Thymus (tissue), 14 donors: ENCODE measurements around the gene TMEM94. TPM values are rescaled to one million over a fixed set of nuclear protein-coding genes. Genes with fewer than 3 reads are reported as not detected.

Source experiments
- DNase-seq, 9 donors: peaks; one replicate each; pipeline ENCODE4 v3.0.0-alpha.2; 2013; ENCODE audit warnings: low spot score in 9 of 9, low read depth in 6 of 9, missing footprints in 1 of 9
- H3K27ac ChIP-seq, 2 donors: one replicate each; pipeline ENCODE4 v1.5.1; 2013; ENCODE audit warnings: control low read depth in 1 of 2, low read depth in 1 of 2, low read length in 1 of 2, mild to moderate bottlenecking in 1 of 2, moderate library complexity in 1 of 2
- H3K27me3 ChIP-seq, 2 donors: one replicate each; pipeline ENCODE4 v1.5.1; 2013; ENCODE audit warnings: low read length in 1 of 2; ENCODE audit not compliant: control insufficient read depth in 2 of 2, insufficient read depth in 1 of 2
- H3K36me3 ChIP-seq, 2 donors: one replicate each; pipeline ENCODE4 v1.5.1; 2013; ENCODE audit warnings: low read length in 1 of 2, mild to moderate bottlenecking in 1 of 2, moderate library complexity in 1 of 2; ENCODE audit not compliant: control insufficient read depth in 2 of 2, insufficient read depth in 2 of 2
- H3K4me1 ChIP-seq, 2 donors: one replicate each; pipeline ENCODE4 v1.5.1; 2013; ENCODE audit warnings: low read length in 2 of 2; ENCODE audit not compliant: control insufficient read depth in 2 of 2, insufficient read depth in 2 of 2
- H3K4me3 ChIP-seq, 2 donors: one replicate each; pipeline ENCODE4 v1.5.1; 2013; ENCODE audit warnings: low read length in 2 of 2, control low read depth in 1 of 2, mild to moderate bottlenecking in 1 of 2
- H3K9me3 ChIP-seq, 2 donors: one replicate each; pipeline ENCODE4 v1.5.1; 2013; ENCODE audit warnings: low read length in 1 of 2, mild to moderate bottlenecking in 1 of 2; ENCODE audit not compliant: control insufficient read depth in 2 of 2, insufficient read depth in 1 of 2
- WGBS: extraction: QIAGEN DNeasy Blood & Tissue Kit; methylation state at CpG from one replicate; pipeline ENCODE4 v1.1.7; 2013; 5-methylcytosine and 5-hydroxymethylcytosine counted together
- long read RNA-seq, 10 donors: transcript quantifications; one replicate each; lab custom pipeline, GENCODE V29; 2026
- polyA plus RNA-seq: library from polyadenylated mRNA; stranded (reverse); fragments of 200-250 nt; gene quantifications from one replicate; pipeline ENCODE4 v1.2.3, GENCODE V29; 2013
- total RNA-seq: library from RNA; stranded (reverse); fragments of 120-200 nt; gene quantifications from one replicate; pipeline ENCODE4 v1.2.4, GENCODE V29; 2013
- donor health status: healthy.

The TMEM94 gene
- 16.1 TPM for total RNA-seq
- 64.5 TPM for polyA plus RNA-seq
- long read RNA-seq, donor 1 = 0 reads
- long read RNA-seq, donor 2 = 0 reads
- long read RNA-seq, donor 3, full-length matches to known transcripts = 1 of 9 reads
- long read RNA-seq, donor 3, partial matches to known transcripts = 8 of 9 reads
- long read RNA-seq, donor 3, other reads (novel, unspliced or antisense) = 0 of 9 reads
- long read RNA-seq, donor 4, partial matches to known transcripts = 5 of 6 reads
- long read RNA-seq, donor 4, other reads (novel, unspliced or antisense) = 0 of 6 reads
- long read RNA-seq, donor 5, full-length matches to known transcripts = 2 of 16 reads
- long read RNA-seq, donor 5, partial matches to known transcripts = 14 of 16 reads
- long read RNA-seq, donor 5, other reads (novel, unspliced or antisense) = 0 of 16 reads
- long read RNA-seq, donor 6, partial matches to known transcripts = 0 of 1 reads
- long read RNA-seq, donor 6, other reads (novel, unspliced or antisense) = 0 of 1 reads
- long read RNA-seq, donor 7, partial matches to known transcripts = 0 of 1 reads
- long read RNA-seq, donor 7, other reads (novel, unspliced or antisense) = 0 of 1 reads
- long read RNA-seq, donor 8, partial matches to known transcripts = 0 of 1 reads
- long read RNA-seq, donor 8, other reads (novel, unspliced or antisense) = 0 of 1 reads
- long read RNA-seq, donor 9, partial matches to known transcripts = 0 of 1 reads
- long read RNA-seq, donor 9, other reads (novel, unspliced or antisense) = 0 of 1 reads
- long read RNA-seq, donor 10, partial matches to known transcripts = 5 of 7 reads
- long read RNA-seq, donor 10, other reads (novel, unspliced or antisense) = 0 of 7 reads

DNA sequence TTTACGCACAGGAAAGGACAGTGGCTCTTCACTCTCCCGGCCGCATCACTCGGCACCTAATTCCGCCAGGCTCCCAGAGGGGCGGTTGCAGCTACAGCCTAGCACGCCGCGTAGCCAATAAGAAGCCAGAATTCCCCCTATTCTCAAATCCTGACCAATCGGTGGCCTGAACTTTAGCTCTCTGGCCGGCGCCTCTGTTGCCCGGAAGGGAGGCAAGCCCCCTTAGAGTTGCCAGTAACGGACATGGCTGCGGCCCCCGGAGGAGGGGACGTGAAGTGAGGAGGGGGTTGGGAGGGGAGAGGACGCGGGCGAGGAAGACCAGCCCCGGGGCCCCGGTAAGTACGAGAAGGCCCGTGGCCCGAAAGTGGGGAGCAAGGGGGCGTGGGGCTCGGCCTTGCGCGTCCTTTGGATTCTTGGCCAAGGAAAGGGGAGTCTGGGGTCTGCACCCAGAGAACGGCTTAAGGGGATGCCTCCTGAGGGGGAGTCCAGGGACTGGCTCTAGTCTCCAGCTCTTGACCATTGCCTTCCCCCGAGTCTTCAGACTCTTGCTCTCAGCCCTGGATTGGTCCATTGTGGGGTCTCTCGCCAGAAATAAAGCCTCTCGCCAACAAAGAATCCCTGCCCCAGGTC, at the start of gene TMEM94:
Gene TMEM94 (plus strand): TSS at position 219 of the 630 bp plus-strand sequence. CDS start 15,271 bp downstream, outside the sequence.
- H3K36me3 ChIP-seq = no peaks in the 10 kb centered on the region
- WGBS = under 1% methylated on average over 33 of the region's 33 CpGs
- peak; percentile 92 to 99 (median 96) for DNase-seq

DNA sequence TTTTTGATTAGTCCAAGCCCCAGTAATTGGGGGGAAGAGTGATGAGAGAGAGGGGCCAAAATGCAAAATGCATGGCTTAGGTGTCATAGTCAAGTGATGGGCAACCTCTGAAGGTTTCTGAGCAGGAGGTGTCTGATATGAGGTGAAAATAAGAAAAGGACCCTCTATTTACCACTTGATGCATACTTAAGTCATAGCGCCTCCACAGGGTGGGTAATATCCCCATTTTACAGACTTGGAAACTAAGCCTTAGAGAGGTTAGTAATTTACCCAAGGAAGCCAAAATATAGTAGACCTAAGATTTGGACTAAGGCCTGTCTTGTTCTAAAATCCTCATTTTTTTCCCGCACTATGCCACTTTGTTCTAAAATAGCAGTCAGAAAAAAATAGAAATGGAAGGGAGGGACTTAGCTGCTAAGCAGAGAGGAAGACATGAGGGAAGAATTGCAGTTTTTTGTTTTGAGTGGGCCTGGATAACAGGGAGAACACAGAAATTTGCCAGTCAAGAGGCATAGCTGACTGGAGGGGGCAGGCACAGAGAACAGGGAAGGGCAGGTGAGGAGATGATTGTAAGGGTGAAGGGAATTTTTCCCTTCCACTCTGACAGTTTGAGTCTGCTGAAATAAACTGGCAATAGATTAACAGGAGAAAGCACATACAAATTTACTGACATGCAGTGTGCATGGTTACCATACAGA, 48.6 kb upstream of the TMEM94 start:
- Histone ChIP-seq H3K27ac (no peak overlapping the region), H3K4me1 (peaks cover 7 to 35% of the 10 kb centered on the region in 2 donors), H3K9me3 (no peaks in the 10 kb centered on the region), H3K4me3 (no peak overlapping the region), H3K27me3 (no peaks in the 10 kb centered on the region), H3K36me3 (no peaks in the 10 kb centered on the region)
- 98% methylated on average over 2 of the region's 2 CpGs for WGBS
- no peak for DNase-seq

More for the DNA sequence above, at the start of gene TMEM94:
- peak within 1 kb of the TSS; percentile 81 to 85 for H3K4me3 ChIP-seq
- no peaks in the 10 kb centered on the region for H3K9me3 ChIP-seq
- no peaks in the 10 kb centered on the region for H3K27me3 ChIP-seq
- peak within 1 kb of the TSS; percentile 61 to 84 for H3K27ac ChIP-seq
- H3K4me1 ChIP-seq = peaks cover 7 to 22% of the 10 kb centered on the region in 2 donors

DNA sequence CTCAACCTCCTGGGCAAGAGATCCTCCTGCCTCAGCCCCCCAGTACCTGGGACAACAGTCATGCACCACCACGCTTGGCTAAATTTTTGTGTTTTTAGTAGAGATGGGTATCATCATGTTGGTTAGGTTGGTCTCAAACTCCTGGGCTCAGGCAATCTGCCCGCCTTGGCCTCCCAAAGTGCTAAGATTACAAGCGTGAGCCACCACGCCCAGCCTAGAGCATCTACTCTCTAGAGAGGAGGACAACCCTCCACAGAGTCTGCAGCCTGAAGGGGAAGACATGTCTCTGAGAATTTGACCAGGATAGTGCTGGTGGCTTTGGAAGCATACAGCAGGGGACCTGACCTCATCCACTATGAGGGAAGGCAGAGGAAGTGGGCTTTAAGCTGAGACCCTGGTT, 46.3 kb upstream of the TMEM94 start:
- no peaks in the 10 kb centered on the region for H3K36me3 ChIP-seq
- peaks cover 7 to 26% of the 10 kb centered on the region in 2 donors for H3K4me1 ChIP-seq
- no peak overlapping the region for H3K27ac ChIP-seq
- no peak for DNase-seq
- no peaks in the 10 kb centered on the region for H3K9me3 ChIP-seq
- 98% methylated on average over 4 of the region's 4 CpGs for WGBS
- no peak overlapping the region for H3K4me3 ChIP-seq
- H3K27me3 ChIP-seq = no peaks in the 10 kb centered on the region

DNA sequence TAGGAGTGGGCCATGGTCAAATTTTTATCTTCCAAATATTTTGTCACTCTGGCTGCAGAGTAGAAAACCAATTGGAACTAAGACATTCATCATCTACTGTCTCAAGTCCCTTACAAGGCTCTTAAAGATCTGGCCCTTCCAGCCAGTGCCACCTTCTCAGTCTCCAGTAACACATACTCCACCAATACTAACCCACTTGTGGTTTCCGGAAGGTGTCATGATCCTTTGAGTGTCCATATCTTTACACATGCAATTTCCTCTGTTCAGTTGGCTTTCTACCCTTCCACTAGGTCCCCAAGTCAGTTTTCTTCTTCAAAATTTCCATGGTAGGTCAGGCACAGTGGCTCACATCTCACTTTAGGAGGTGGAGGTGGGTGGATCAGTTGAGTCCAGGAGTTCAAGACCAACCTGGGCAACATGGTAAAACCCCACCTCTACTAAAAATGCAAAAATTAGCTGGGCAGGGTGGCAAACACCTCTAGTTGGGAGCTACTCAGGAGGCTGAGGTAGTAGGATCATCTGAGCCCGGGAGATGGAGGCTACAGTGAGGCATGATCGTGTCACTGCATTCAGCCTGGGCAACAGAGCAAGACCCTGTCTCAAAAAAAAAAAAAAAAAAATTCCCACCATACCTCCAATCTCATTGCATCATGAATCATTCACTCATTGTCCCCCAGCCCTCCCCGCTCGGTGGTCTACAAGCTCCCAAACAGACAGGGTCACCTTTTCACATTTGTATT, 44.9 kb upstream of the TMEM94 start:
- DNase-seq = peak in 1 of 9 donors; percentile 33
- no peaks in the 10 kb centered on the region for H3K27me3 ChIP-seq
- 86% methylated on average over 5 of the region's 5 CpGs for WGBS
- H3K4me1 ChIP-seq = peaks cover 4 to 22% of the 10 kb centered on the region in 2 donors
- H3K36me3 ChIP-seq = no peaks in the 10 kb centered on the region
- H3K9me3 ChIP-seq = no peaks in the 10 kb centered on the region
- H3K4me3 ChIP-seq = no peak overlapping the region
- H3K27ac ChIP-seq = peak overlapping the region; percentile 8 to 37

DNA sequence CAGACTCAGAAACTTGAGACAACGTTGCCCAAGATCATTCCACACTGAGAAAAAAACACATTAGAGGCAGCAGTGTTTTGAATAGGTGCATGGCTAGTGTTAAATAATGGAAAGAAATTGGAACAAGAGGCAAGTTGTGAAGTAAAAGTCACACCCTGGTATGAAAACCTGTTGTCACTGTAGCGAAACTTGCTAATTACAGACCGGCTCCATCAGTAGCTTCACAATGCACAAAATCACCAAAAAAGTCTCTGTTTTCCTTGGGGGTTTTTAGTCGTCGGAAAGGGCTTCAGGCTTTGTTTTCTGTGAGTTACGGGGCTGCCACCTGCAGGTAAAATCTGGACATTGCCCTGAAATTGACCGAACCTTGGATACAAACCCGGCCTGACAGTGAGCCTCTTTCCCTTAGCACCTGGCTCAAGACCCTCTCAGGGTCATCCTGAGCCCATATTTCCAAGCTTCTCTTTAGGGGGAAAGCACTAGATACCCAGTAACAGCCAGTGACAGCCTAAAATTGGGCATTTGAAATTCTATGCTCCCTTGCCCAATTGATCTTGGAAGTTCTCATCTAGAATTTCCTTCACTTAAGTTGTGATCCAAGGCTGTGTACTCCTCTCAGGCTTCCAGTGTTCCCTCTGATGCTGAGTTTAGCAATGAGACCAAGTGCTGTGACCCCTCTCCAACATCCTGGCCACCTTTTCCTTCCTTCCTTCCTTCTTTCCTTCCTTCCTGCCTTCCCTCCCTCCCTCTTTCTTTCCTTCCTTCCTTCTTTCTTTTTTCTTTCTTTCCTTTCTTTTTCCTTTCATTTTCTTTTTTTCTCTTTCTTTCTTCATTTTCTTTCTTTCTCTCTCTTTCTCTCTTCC, 43.7 kb upstream of the TMEM94 start:
- Histone ChIP-seq H3K4me3 (peak overlapping the region in 1 of 2 donors; percentile 10), H3K4me1 (peaks cover 4 to 18% of the 10 kb centered on the region in 2 donors), H3K27me3 (no peaks in the 10 kb centered on the region), H3K36me3 (no peaks in the 10 kb centered on the region), H3K27ac (peak overlapping the region; percentile 21 to 76), H3K9me3 (no peaks in the 10 kb centered on the region)
- WGBS = 4% methylated on average over 8 of the region's 8 CpGs
- DNase-seq = peak; percentile 56 to 93 (median 83)

DNA sequence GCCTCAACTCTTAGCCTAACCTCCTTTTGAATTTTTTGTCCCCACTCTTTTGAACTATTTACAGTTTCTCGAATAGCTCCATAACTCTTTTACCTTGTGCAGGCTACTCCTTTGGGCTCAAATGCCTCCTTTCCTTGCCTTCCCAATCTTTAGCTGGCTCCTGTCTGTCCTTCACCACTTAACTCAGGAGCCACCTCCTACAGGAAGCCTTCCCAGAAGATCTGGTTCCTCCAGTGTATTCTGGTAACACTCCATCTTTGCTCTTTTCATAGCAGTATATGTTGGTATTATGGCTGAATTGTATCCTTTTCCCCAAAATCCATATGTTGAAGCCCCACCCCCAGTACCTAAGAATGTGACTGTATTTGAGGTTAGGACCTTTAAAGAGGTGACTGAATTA, 41.9 kb upstream of the TMEM94 start:
- Histone ChIP-seq H3K36me3 (no peaks in the 10 kb centered on the region), H3K27ac (no peak overlapping the region), H3K9me3 (no peaks in the 10 kb centered on the region), H3K4me1 (peaks cover 4 to 18% of the 10 kb centered on the region in 2 donors), H3K4me3 (no peak overlapping the region), H3K27me3 (no peaks in the 10 kb centered on the region)
- WGBS = 100% methylated on average over 1 of the region's 1 CpG
- no peak for DNase-seq

DNA sequence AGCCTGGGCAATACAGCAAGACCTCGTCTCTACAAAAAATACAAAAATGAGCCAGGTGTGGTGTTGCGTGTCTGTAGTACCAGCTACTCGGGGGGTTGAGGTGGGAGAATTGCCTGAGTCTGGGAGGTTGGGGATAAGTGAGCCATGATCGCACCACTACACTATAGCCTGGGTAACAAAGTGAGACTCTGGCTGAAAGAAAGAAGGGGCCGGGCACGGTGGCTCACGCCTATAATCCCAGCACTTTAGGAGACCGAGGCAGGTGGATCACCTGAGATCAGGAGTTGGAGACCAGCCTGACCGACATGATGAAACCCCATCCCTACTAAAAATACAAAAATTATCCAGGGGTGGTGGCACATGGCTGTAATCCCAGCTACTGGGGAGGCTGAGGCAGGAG, 40.4 kb upstream of the TMEM94 start:
- Histone ChIP-seq H3K27ac (no peak overlapping the region), H3K4me1 (peaks cover 4 to 17% of the 10 kb centered on the region in 2 donors), H3K27me3 (no peaks in the 10 kb centered on the region), H3K9me3 (no peaks in the 10 kb centered on the region), H3K36me3 (no peaks in the 10 kb centered on the region), H3K4me3 (no peak overlapping the region)
- no peak for DNase-seq
- WGBS = 98% methylated on average over 9 of the region's 9 CpGs
